ENCODE results near the gene DLG2.

The DLG2 gene

DNA sequence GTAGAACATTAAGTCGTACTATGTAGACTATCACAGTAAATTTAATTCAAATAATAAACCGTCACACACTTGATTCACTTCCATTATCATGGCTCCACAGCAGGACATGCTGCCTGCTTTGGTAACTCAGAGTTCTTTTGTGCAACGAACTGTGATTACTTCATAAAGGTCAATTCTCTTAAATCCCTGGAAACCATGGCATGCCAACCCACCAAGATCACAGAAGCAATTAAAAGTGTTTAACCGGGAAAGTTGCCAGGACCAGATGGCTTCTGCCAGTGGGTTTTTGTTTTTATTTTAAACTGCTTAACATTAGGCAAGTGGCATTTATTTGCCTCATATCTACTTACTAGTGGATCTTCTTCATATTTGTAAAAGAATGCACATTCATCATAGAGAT is 1162.1 kb downstream of the DLG2 start:
- DNase-seq (ENCODE audit: low spot score) = no peak

GRCh38 chr11:84455691-84456090 is 1171.5 kb downstream of the DLG2 start:
- DNase-seq (ENCODE audit: low spot score) = no peak

- no peak for DNase-seq (ENCODE audit: low spot score)
These were observed 1174.9 kb downstream of the DLG2 start for GRCh38 chr11:84452211-84452610.

GRCh38 chr11:84438565-84438964 is 1188.6 kb downstream of the DLG2 start:
- no peak for DNase-seq (ENCODE audit: low spot score)

DNA sequence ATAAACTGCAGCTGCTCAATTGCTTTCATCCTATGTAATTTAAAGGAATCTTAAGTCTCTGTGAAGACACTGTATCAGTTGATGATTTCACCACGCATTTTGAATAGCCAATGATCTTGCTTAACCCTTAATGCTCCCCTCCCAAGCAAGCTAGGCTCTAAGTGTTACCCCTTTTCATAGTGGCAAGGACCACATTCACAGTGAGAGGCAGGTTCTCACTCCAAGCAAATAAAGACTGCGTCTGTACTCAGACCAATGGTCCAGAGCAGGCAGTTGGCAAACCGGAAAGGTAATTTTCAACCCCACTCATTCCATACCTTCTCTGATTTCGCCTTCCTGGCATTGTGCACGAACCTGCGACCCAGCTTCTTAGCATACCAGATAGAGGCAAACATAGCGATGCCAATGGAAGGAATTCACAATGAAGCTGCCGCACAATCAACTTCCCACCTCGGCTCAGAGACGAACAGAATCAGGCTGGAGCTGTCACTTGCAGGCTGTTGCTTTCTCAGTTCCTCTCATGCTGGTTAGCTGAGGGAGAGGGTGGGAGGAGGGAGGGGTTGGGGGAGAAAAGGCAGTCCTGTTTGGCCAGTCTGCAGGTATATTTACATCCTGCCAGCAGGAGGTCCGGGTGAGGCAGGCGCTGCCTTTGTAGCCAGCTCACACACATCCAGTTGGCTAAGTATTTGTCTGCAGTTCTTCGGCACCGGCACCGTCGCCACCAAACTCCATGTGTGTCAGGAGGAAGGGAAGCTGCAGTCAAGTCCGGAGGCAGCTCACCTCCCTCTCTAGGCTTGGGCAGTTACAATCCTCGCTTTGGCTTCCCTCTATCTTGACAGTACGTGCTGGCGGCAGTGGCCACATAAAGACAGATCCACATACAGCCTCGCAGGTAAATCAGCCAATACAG is 1189.8 kb downstream of the DLG2 start:
- no peak for DNase-seq (ENCODE audit: low spot score)

GRCh38 chr11:84430661-84431060 is 1196.5 kb downstream of the DLG2 start:
- DNase-seq (ENCODE audit: low spot score) = no peak

- DNase-seq (ENCODE audit: low spot score) = no peak
These were observed 1201.5 kb downstream of the DLG2 start for GRCh38 chr11:84425673-84426072.

DNA sequence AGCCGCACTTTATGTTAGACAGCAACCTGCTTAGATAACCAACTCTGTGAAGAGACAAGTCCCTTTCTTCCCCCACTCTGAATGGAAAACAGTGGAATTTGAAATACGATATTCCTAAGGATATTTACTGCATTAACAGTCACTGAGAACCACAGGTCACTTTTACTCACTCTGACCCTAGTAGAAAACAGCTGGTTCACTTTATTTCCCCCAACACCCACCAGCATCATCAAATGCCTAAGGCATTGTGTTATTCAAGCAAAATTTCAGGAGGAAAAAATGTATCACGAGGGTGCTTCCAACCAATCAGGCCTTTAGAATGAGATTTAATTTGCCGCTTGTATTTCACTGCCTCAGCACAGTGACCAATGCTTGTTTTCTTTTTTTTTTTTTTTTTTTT is 1206.9 kb downstream of the DLG2 start:
- no peak for DNase-seq (ENCODE audit: low spot score)

GRCh38 chr11:84419616-84420015 is 1207.5 kb downstream of the DLG2 start:
- DNase-seq (ENCODE audit: low spot score) = no peak

GRCh38 chr11:84414920-84415319 is 1212.2 kb downstream of the DLG2 start:
- no peak for DNase-seq (ENCODE audit: low spot score)

- no peak for DNase-seq (ENCODE audit: low spot score)
These were observed 1213.6 kb downstream of the DLG2 start for GRCh38 chr11:84413549-84413948.

DNA sequence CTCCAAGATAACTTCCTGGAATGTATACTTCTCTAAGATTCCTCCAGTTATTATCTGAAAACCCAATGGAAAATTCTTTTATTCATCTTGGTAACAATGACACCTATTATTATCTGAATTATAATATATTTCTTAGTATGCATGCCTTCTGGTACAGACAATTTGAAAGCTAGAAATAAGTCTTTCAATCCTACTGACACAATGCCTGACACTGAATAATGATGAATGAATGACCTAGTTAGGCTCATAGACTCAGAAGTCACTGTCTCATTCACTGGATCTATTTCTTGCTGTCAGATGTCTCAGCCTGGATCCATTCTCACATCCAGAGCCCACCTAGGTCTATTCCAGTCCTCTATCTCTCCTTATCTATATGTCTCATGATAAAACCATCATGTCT is 1214.3 kb downstream of the DLG2 start:
- DNase-seq (ENCODE audit: low spot score) = no peak

GRCh38 chr11:84408946-84409411 is 1218.2 kb downstream of the DLG2 start:
- no peak for DNase-seq (ENCODE audit: low spot score)

DNA sequence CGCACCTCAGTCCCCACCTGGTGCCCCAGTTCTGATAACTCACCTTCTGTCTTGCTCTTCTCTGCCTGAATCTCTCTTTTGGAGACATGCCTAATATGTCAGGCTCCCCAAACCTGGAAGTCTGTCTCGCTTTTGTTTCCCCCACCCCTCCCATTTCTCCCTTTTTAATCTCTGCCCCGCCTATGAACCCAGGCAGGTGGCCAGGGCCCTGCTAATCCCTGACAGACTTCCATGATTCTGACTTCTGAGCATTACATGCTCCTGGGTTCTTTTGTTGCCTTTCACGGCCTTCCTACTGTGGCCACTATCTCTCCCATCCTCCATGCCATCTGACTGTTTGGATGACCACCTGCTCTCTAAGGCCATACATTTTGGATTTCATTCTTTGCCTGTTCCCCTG is 1220.1 kb downstream of the DLG2 start:
- DNase-seq (ENCODE audit: low spot score) = no peak

DNA sequence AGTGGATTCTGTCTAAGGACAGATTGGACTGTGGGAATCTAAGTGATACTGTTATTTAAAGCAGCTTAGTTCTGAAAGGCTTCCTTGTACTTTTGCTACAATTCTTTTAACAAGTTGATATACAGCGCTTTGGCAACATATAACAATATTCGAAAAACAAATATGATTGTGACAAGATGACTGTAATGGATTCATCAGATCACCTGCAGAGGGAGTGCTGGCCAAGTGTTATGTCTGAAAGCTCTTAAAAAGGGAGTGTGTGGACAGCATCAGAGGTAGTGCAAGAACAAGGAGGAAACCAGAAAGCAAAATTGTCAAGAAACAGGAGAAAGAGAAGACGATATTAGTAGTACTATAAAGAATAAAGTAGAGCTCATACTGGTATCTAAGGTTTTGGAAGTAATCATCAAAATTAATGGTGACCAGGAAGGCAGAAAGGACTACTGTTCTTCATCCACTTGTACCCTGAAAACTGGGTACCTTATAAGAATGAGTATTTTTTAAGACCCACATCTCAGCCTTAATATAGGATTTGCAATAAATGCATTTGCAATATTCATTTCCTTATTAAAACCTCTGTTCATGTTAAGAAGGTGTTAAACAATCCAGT is 1229.0 kb downstream of the DLG2 start:
- DNase-seq (ENCODE audit: low spot score) = no peak

- DNase-seq (ENCODE audit: low spot score) = no peak
These were observed 1230.6 kb downstream of the DLG2 start for GRCh38 chr11:84396521-84396920.

DNA sequence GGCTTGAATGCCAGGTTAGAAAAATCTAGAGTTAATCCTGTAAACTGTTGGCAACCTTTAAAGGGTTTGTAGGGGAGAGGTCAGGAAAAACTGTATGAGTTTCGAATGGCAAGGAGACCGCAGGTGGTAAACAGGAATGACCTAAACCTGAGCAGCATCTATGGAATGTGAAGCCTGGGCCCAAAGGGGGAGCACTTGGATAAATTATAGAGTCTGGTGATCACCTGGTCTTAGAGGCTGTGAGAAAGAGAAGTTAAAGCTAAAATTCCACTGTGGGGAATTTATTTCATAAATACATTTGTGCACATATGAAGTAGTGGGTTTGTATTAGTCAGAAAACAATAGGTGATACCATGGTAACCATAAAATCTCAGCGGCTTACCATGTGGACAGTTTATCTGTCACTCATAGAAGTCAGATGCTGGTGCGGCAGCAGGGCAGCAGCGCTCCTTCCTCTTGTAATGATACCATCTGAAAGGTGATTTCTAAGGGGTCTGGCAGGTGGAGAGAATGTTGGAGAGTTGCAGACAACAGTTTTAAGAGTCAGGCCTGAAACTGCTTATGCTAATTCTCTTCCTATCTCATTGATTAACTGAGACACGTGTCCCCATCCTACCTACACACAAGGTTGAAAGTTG is 1236.6 kb downstream of the DLG2 start:
- no peak for DNase-seq (ENCODE audit: low spot score)

DNA sequence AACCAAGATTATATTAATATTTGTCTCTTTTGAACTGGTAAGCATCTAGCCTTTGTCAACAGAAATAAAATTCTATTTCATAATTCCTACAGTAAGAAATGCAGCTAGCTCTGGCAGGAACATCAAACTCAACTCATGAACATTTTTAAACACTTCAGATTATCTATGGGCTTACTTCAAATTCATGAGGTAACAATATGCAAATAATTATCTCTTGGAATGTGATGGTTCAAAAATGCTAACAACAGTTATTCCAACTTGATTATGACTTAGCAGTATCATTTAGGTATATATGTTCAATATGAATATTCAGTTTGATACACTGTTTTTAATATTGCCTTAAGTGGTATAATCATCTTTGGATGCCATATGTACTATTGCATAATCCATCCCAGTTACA is 1237.4 kb downstream of the DLG2 start:
- no peak for DNase-seq (ENCODE audit: low spot score)

DNA sequence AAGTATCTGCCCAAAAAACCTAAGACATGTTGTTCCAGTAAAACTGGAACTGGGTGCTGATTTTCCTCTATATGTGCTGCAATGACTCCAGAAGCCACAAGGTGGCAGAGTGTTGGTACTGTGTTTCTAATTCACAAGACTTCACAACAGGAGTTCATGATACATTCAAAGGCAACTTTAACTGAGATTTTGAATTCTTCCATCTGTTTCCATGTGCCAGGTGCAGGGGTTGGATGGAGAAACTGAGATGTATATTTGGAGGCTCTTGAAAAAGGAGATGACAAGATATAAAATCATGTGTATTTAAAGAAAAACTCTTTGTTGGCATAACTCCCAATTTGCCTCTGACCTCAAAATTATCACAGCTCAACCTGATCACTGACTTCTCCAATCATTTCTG is 1242.4 kb downstream of the DLG2 start:
- peak; percentile 21 for DNase-seq (ENCODE audit: low spot score)

DNA sequence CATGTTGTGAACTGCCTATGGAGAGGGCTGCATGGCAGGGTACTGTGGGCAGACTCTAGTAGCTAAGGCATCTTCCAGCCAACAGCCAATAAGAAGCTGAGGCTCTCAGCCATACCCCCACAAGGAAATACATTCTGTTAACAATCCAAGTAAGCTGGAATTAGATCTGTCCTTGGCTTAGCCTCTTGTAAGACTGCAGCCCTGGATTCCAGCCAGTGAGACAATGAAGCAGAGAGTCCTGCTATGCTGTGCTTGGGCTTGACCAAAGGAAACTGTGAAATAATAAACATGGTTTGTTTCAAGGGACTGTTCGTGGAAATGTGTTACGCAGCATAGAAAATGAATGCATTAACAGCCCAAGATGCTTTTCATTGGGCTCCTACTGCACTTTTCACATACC is 1243.6 kb downstream of the DLG2 start:
- DNase-seq (ENCODE audit: low spot score) = no peak

DNA sequence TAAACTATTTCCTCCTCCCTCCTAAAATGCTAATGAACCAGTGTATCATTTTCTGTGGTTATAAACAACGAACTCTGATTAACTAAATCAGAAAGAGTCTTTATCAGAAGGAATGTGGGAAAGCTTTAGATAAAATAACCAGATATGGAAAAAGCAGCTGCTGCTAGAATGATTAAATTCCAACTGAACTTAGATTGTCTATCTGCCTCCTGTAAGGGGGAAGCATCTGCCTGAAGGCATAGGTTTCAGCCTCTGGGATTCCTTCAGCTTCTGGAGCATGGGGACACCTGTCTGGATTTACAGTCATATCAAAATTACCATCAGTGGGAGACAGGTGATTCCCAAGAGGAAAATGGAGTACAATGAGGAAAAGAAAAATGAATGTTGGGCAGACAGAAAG is 1245.5 kb downstream of the DLG2 start:
- DNase-seq (ENCODE audit: low spot score) = no peak

GRCh38 chr11:84372381-84372950 is 1254.7 kb downstream of the DLG2 start:
- no peak for DNase-seq (ENCODE audit: low spot score)

DNA sequence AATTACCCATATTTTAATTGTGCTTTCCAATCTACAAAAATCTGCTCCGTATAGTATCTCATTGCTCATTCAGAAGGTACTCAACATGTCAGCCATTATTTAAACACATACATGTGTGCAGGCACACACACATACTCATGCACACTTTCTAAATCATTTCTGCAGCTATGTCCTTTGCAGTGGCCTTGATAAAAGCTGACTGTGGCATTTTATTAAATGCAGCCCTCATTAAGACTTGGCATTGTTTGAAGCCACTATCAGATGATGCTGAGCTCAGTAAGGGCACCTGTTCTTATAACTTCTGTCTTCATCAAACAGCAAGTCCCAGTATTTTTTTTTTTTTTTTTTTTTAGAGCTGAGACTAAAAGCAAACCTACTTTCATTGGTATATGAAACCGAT is 1269.1 kb downstream of the DLG2 start:
- DNase-seq (ENCODE audit: low spot score) = no peak

Measured in CD4-positive, alpha-beta T cell treated with Interleukin-2 at 100 ng/mL for 4 hours (primary cell).